Measurements from ENCODE around the gene PDE5A.

DNA sequence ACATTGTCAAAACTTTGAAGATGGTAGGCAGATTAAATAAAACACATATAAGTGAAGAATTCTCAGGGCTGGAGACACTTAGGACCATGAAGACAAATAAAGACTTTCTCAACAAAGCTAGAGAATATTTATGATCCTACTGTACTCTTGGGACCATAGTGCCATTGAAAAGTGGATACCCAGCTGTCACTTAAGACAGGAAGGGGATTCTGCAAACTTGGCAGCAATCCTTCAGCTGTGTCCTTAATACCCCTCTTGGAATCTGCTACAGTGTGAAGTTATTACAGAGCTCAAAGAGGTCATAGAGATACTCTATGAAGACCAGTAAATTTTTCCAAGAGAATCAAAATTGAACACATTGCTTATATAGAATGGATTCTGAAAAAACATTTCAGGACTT, 24.3 kb downstream of the PDE5A start:
- TF ChIP-seq EZH2 (IDR thresholded peaks at IDR 0.05; ENCODE audit: insufficient read depth, poor library complexity, severe bottlenecking), result no peak
- TF ChIP-seq EZH2phosphoT487 (IDR thresholded peaks at IDR 0.05; ENCODE audit: insufficient read depth, low read depth), result no peak

All from GM23248 (cell line).